Measurements from ENCODE around the gene ASIC2.

The ASIC2 gene

GRCh38 chr17:33071656-33072055, 221.4 kb downstream of the ASIC2 start:
- in situ Hi-C loops (cut with HindIII; ENCODE audit: low pct_ligation_motif_present, low pct_unique_long_range_greater_than_20kb, low sequenced_read_pairs), result no loop called here
- no peak for DNase-seq

GRCh38 chr17:33057564-33057963, 235.5 kb downstream of the ASIC2 start:
- in situ Hi-C loops (cut with HindIII; ENCODE audit: low pct_ligation_motif_present, low pct_unique_long_range_greater_than_20kb, low sequenced_read_pairs), result no loop called here
- peak; percentile 20 for DNase-seq

- in situ Hi-C loops (cut with HindIII; ENCODE audit: low pct_ligation_motif_present, low pct_unique_long_range_greater_than_20kb, low sequenced_read_pairs), result no loop called here
- no peak for DNase-seq
Measured at GRCh38 chr17:33056399-33057146, 236.5 kb downstream of the ASIC2 start.

- in situ Hi-C loops (cut with HindIII; ENCODE audit: low pct_ligation_motif_present, low pct_unique_long_range_greater_than_20kb, low sequenced_read_pairs), result no loop called here
- DNase-seq, result no peak
Measured at GRCh38 chr17:33055746-33056145, 237.3 kb downstream of the ASIC2 start.

- in situ Hi-C loops (cut with HindIII; ENCODE audit: low pct_ligation_motif_present, low pct_unique_long_range_greater_than_20kb, low sequenced_read_pairs), result no loop called here
Measured at GRCh38 chr17:33055171-33055611, 237.9 kb downstream of the ASIC2 start.

GRCh38 chr17:33054412-33054811, 238.7 kb downstream of the ASIC2 start:
- in situ Hi-C loops (cut with HindIII; ENCODE audit: low pct_ligation_motif_present, low pct_unique_long_range_greater_than_20kb, low sequenced_read_pairs), result no loop called here
- DNase-seq, result no peak

More at GRCh38 chr17:33055171-33055611, 237.9 kb downstream of the ASIC2 start:
- DNase-seq, result no peak

GRCh38 chr17:33053676-33054075, 239.4 kb downstream of the ASIC2 start:
- in situ Hi-C loops (cut with HindIII; ENCODE audit: low pct_ligation_motif_present, low pct_unique_long_range_greater_than_20kb, low sequenced_read_pairs), result no loop called here
- DNase-seq, result peak; percentile 27

- peak; percentile 23 for DNase-seq
- in situ Hi-C loops (cut with HindIII; ENCODE audit: low pct_ligation_motif_present, low pct_unique_long_range_greater_than_20kb, low sequenced_read_pairs), result no loop called here
Measured at GRCh38 chr17:33052856-33053255, 240.2 kb downstream of the ASIC2 start.

GRCh38 chr17:33050611-33051140, 242.4 kb downstream of the ASIC2 start:
- in situ Hi-C loops (cut with HindIII; ENCODE audit: low pct_ligation_motif_present, low pct_unique_long_range_greater_than_20kb, low sequenced_read_pairs), result no loop called here
- DNase-seq, result no peak

GRCh38 chr17:33049781-33050414, 243.2 kb downstream of the ASIC2 start:
- in situ Hi-C loops (cut with HindIII; ENCODE audit: low pct_ligation_motif_present, low pct_unique_long_range_greater_than_20kb, low sequenced_read_pairs), result no loop called here
- peak; percentile 60 for DNase-seq

- no peak for DNase-seq
- in situ Hi-C loops (cut with HindIII; ENCODE audit: low pct_ligation_motif_present, low pct_unique_long_range_greater_than_20kb, low sequenced_read_pairs), result no loop called here
Measured at GRCh38 chr17:33046361-33047255, 246.5 kb downstream of the ASIC2 start.

GRCh38 chr17:33045216-33045615, 247.9 kb downstream of the ASIC2 start:
- DNase-seq, result no peak

GRCh38 chr17:33044771-33045170, 248.3 kb downstream of the ASIC2 start:
- in situ Hi-C loops (cut with HindIII; ENCODE audit: low pct_ligation_motif_present, low pct_unique_long_range_greater_than_20kb, low sequenced_read_pairs), result no loop called here

More at GRCh38 chr17:33045216-33045615, 247.9 kb downstream of the ASIC2 start:
- in situ Hi-C loops (cut with HindIII; ENCODE audit: low pct_ligation_motif_present, low pct_unique_long_range_greater_than_20kb, low sequenced_read_pairs), result no loop called here

GRCh38 chr17:33040461-33040860, 252.6 kb downstream of the ASIC2 start:
- no peak for DNase-seq
- in situ Hi-C loops (cut with HindIII; ENCODE audit: low pct_ligation_motif_present, low pct_unique_long_range_greater_than_20kb, low sequenced_read_pairs), result no loop called here

More at GRCh38 chr17:33044771-33045170, 248.3 kb downstream of the ASIC2 start:
- DNase-seq, result no peak

GRCh38 chr17:33039874-33040273, 253.2 kb downstream of the ASIC2 start:
- DNase-seq, result no peak
- in situ Hi-C loops (cut with HindIII; ENCODE audit: low pct_ligation_motif_present, low pct_unique_long_range_greater_than_20kb, low sequenced_read_pairs), result no loop called here

GRCh38 chr17:33038740-33039139, 254.4 kb downstream of the ASIC2 start:
- in situ Hi-C loops (cut with HindIII; ENCODE audit: low pct_ligation_motif_present, low pct_unique_long_range_greater_than_20kb, low sequenced_read_pairs), result no loop called here
- DNase-seq, result peak; percentile 73

- no peak for DNase-seq
- in situ Hi-C loops (cut with HindIII; ENCODE audit: low pct_ligation_motif_present, low pct_unique_long_range_greater_than_20kb, low sequenced_read_pairs), result no loop called here
Measured at GRCh38 chr17:33033176-33033575, 259.9 kb downstream of the ASIC2 start.

GRCh38 chr17:33028778-33029177, 264.3 kb downstream of the ASIC2 start:
- in situ Hi-C loops (cut with HindIII; ENCODE audit: low pct_ligation_motif_present, low pct_unique_long_range_greater_than_20kb, low sequenced_read_pairs), result no loop called here
- DNase-seq, result peak; percentile 13

GRCh38 chr17:33028061-33028460, 265.0 kb downstream of the ASIC2 start:
- in situ Hi-C loops (cut with HindIII; ENCODE audit: low pct_ligation_motif_present, low pct_unique_long_range_greater_than_20kb, low sequenced_read_pairs), result no loop called here
- no peak for DNase-seq
